Ishikawa (cell line): Measurements from ENCODE around the gene TRPV4.

Experiments
- CREB1 ChIP-seq: IDR thresholded peaks from 2 replicates; pipeline ENCODE4 v1.6.1; 2012; ENCODE audit warnings: low read depth
- MAX ChIP-seq: IDR thresholded peaks from 2 replicates; pipeline ENCODE4 v1.6.1; 2012
- NFIC ChIP-seq: IDR thresholded peaks from 2 replicates; pipeline ENCODE4 v1.6.1; 2012
- RAD21 ChIP-seq: IDR thresholded peaks from 2 replicates; pipeline ENCODE4 v1.6.1; 2012; ENCODE audit warnings: low read depth
- TCF12 ChIP-seq: IDR thresholded peaks from 2 replicates; pipeline ENCODE4 v1.6.1; 2012; ENCODE audit warnings: low read depth
- TEAD4 ChIP-seq: IDR thresholded peaks from 2 replicates; pipeline ENCODE4 v1.6.1; 2012

- TF ChIP-seq TEAD4 = no peak
- no peak for TF ChIP-seq RAD21
- no peak for TF ChIP-seq CREB1
- TF ChIP-seq MAX = no peak
- no peak for TF ChIP-seq TCF12
- no peak for TF ChIP-seq NFIC
Measured at GRCh38 chr12:109795023-109795422, 38.2 kb downstream of the TRPV4 start.
